AG04450 (cell line): ENCODE data around the gene PRPSAP2. TPM values are rescaled to one million over a fixed set of nuclear protein-coding genes. Genes with fewer than 3 reads are reported as not detected.

Experiments
- CTCF ChIA-PET: fragments of 300-600, 350-600 bp; formaldehyde crosslinking; extraction: SDS; loops from one replicate; lab custom pipeline; 2022; ENCODE audit warnings: antibody characterized with exemption, inconsistent platforms; lab: Charles Lee
- POLR2A ChIA-PET: fragments of 350-600 bp; formaldehyde crosslinking; extraction: SDS; loops from one replicate; lab custom pipeline; 2021; ENCODE audit warnings: antibody characterized with exemption, inconsistent platforms; lab: Yijun Ruan, JAX
- DNase-seq: peaks from one replicate; pipeline ENCODE4 v3.0.0-alpha.2; 2011; ENCODE audit warnings: low read depth, low spot score
- H3K27ac ChIP-seq: one replicate; pipeline ENCODE4 v1.5.1; 2012; ENCODE audit warnings: low read depth, low read length, control low read depth
- H3K27me3 ChIP-seq: one replicate; pipeline ENCODE4 v1.6.0; 2012; ENCODE audit warnings: low read length; ENCODE audit not compliant: control insufficient read depth, insufficient read depth
- H3K4me3 ChIP-seq: 2 replicates; pipeline ENCODE4 v1.5.1; 2011; ENCODE audit warnings: mild to moderate bottlenecking, low read depth, low read length, control low read depth
- H3K9me3 ChIP-seq: 2 replicates; pipeline ENCODE4 v1.5.1; 2012; ENCODE audit warnings: low read length; ENCODE audit not compliant: control insufficient read depth, insufficient read depth
- CTCF ChIP-seq: IDR thresholded peaks from 2 replicates; pipeline ENCODE4 v1.5.1; 2011; ENCODE audit warnings: low read depth, low read length, control low read depth, inconsistent platforms
- polyA plus RNA-seq: library from polyadenylated mRNA; depleted of rRNA; stranded (reverse); fragments of >200 nt; gene quantifications from 2 replicates; pipeline ENCODE4 v1.2.3, GENCODE V29; 2011

The PRPSAP2 gene
- polyA plus RNA-seq, 1 experiment = 33.9 TPM

- H3K9me3 ChIP-seq = no peaks in the 10 kb centered on the region
- no peak overlapping the region for H3K4me3 ChIP-seq
- no peak for TF ChIP-seq CTCF
- CTCF ChIA-PET = no interaction called here
- no peak overlapping the region for H3K27ac ChIP-seq
- POLR2A ChIA-PET = no interaction called here
- DNase-seq = no peak
- H3K27me3 ChIP-seq = no peaks in the 10 kb centered on the region
These were observed 9.2 kb downstream of the PRPSAP2 start for GRCh38 chr17:18866866-18867813.

GRCh38 chr17:18877104-18877645, 19.2 kb downstream of the PRPSAP2 start:
- POLR2A ChIA-PET = no interaction called here
- Histone ChIP-seq H3K9me3 (no peaks in the 10 kb centered on the region), H3K27me3 (no peaks in the 10 kb centered on the region), H3K4me3 (no peak overlapping the region), H3K27ac (peak overlapping the region; percentile 21)
- CTCF ChIA-PET = interaction anchor here (1.2 kb wide), 1 partner anchor 84 kb away, joined by 5 read pairs; no protein-coding TSS in a partner anchor
- no peak for TF ChIP-seq CTCF
- DNase-seq = no peak

- no peaks in the 10 kb centered on the region for H3K9me3 ChIP-seq
- ChIA-PET CTCF (no interaction called here), POLR2A (no interaction called here)
- no peaks in the 10 kb centered on the region for H3K27me3 ChIP-seq
- TF ChIP-seq CTCF = no peak
- DNase-seq = no peak
- no peak overlapping the region for H3K4me3 ChIP-seq
- H3K27ac ChIP-seq = no peak overlapping the region
These were observed 30.9 kb downstream of the PRPSAP2 start for GRCh38 chr17:18888766-18889290.

- POLR2A ChIA-PET = no interaction called here
- H3K27ac ChIP-seq = no peak overlapping the region
- TF ChIP-seq CTCF = no peak
- CTCF ChIA-PET = no interaction called here
- DNase-seq = no peak
- H3K27me3 ChIP-seq = no peaks in the 10 kb centered on the region
- H3K9me3 ChIP-seq = no peaks in the 10 kb centered on the region
- no peak overlapping the region for H3K4me3 ChIP-seq
These were observed 31.7 kb downstream of the PRPSAP2 start for GRCh38 chr17:18889658-18890057.

- ChIA-PET POLR2A (no interaction called here), CTCF (no interaction called here)
- H3K9me3 ChIP-seq = no peaks in the 10 kb centered on the region
These were observed 33.6 kb downstream of the PRPSAP2 start for GRCh38 chr17:18891541-18891940.

More at GRCh38 chr17:18891541-18891940, 33.6 kb downstream of the PRPSAP2 start:
- Histone ChIP-seq H3K27ac (no peak overlapping the region), H3K4me3 (no peak overlapping the region), H3K27me3 (no peaks in the 10 kb centered on the region)
- no peak for TF ChIP-seq CTCF
- DNase-seq = no peak
